OCI-LY7 (cell line): ENCODE data around the gene AUTS2. TPM values are rescaled to one million over a fixed set of nuclear protein-coding genes. Genes with fewer than 3 reads are reported as not detected.

Experiments used
- BruUV-seq: library from RNA; stranded (reverse); fragments of 400-500 nt; replicated peaks from 2 replicates; lab custom pipeline; 2021; lab: Mats Ljungman, UMichigan
- CTCF ChIA-PET: fragments of 300-600 bp; sonication (Branson Sonifier 250); formaldehyde crosslinking; loops from one replicate; lab custom pipeline; 2022; ENCODE audit warnings: antibody characterized with exemption; ENCODE audit not compliant: unreplicated experiment; lab: Charles Lee
- POLR2A ChIA-PET: fragments of 300-600 bp; sonication (Branson Sonifier 250); formaldehyde crosslinking; loops from one replicate; lab custom pipeline; 2022; ENCODE audit warnings: antibody characterized with exemption; lab: Charles Lee
- DNase-seq: peaks from one replicate; pipeline ENCODE4 v3.0.0-alpha.2; 2015; ENCODE audit warnings: low spot score
- H2AFZ ChIP-seq: fragments of 200-600 bp; sonication (generic), shearing (Covaris generic); 2 replicates; pipeline ENCODE4 v1.6.1; 2014; ENCODE audit warnings: mild to moderate bottlenecking, antibody characterized with exemption, low read length, moderate library complexity
- H3K27ac ChIP-seq: fragments of 200-600 bp; sonication (generic); 2 replicates; pipeline ENCODE4 v1.5.1; 2014; ENCODE audit warnings: mixed run types, low read depth, mild to moderate bottlenecking, moderate library complexity, low read length, inconsistent platforms; ENCODE audit not compliant: poor library complexity, severe bottlenecking
- H3K36me3 ChIP-seq: fragments of 200-600 bp; sonication (generic); 2 replicates; pipeline ENCODE4 v1.6.1; 2014; ENCODE audit warnings: mild to moderate bottlenecking, antibody characterized with exemption, low read length, moderate library complexity, mixed read lengths; ENCODE audit not compliant: insufficient read depth
- H3K4me1 ChIP-seq: fragments of 200-600 bp; sonication (generic); 2 replicates; pipeline ENCODE4 v1.5.1; 2014; ENCODE audit warnings: mild to moderate bottlenecking, low read length; ENCODE audit not compliant: insufficient read depth, poor library complexity, severe bottlenecking
- H3K4me2 ChIP-seq: fragments of 200-600 bp; sonication (generic); 2 replicates; pipeline ENCODE4 v1.6.1; 2014; ENCODE audit warnings: mild to moderate bottlenecking, low read length
- H3K4me3 ChIP-seq: fragments of 200-600 bp; sonication (generic); 2 replicates; pipeline ENCODE4 v1.5.1; 2014; ENCODE audit warnings: mild to moderate bottlenecking, low read depth, low read length; ENCODE audit not compliant: poor library complexity, severe bottlenecking
- H3K79me2 ChIP-seq: fragments of 200-600 bp; sonication (generic); 2 replicates; pipeline ENCODE4 v1.6.1; 2016; ENCODE audit warnings: low read depth, mild to moderate bottlenecking, low read length, moderate library complexity, mixed read lengths; ENCODE audit not compliant: insufficient read depth
- H3K9me2 ChIP-seq: fragments of 200-600 bp; sonication (generic); 2 replicates; pipeline ENCODE4 v1.6.1; 2016; ENCODE audit warnings: mild to moderate bottlenecking, low read length, mixed read lengths; ENCODE audit not compliant: insufficient read depth
- H3K9me3 ChIP-seq: fragments of 200-600 bp; sonication (generic); 2 replicates; pipeline ENCODE4 v1.6.1; 2014; ENCODE audit warnings: mild to moderate bottlenecking, mixed run types, low read length, mixed read lengths
- H4K20me1 ChIP-seq: fragments of 200-600 bp; sonication (generic); 2 replicates; pipeline ENCODE4 v1.6.1; 2014; ENCODE audit warnings: mild to moderate bottlenecking, antibody characterized with exemption, low read length, moderate library complexity, mixed read lengths; ENCODE audit not compliant: insufficient read depth
- EZH2phosphoT487 ChIP-seq: fragments of 200-600 bp; sonication (generic); IDR thresholded peaks from 2 replicates; pipeline ENCODE4 v1.6.1; 2018; ENCODE audit warnings: low read depth, borderline replicate concordance, mild to moderate bottlenecking, mixed run types, antibody characterized with exemption, low read length, moderate library complexity, mixed read lengths
- intact Hi-C: fragments of 100-400 bp; cut with micrococcal nuclease; formaldehyde crosslinking; loops from one replicate; pipeline ENCODE4 v1.10.0; 2022; ENCODE audit not compliant: unreplicated experiment
- total RNA-seq, 2 experiments: library from RNA; depleted of rRNA in 1 of 2; stranded (reverse); fragments of >200 nt in 1 of 2; shearing (Covaris generic) in 1 of 2; gene quantifications; 2 replicates each; pipeline ENCODE4 v1.2.3, GENCODE V29; 2014 to 2022
- TF ChIP-seq, protein P1 (sequence below): fragments of 200-600 bp; sonication (generic); conservative IDR thresholded peaks from 2 replicates; pipeline ENCODE4 v1.5.1; 2014; ENCODE audit warnings: mild to moderate bottlenecking, antibody characterized with exemption, low read length, moderate library complexity, mixed read lengths

The AUTS2 gene
- total RNA-seq, 2 experiments from 2014 or later: 37.9 to 78.5 TPM

- Histone ChIP-seq H3K36me3 (peaks cover 2% of the 10 kb centered on the region), H2AFZ (no peak overlapping the region), H3K79me2 (peaks cover 49% of the 10 kb centered on the region; the same call in 1 of the 2 replicates), H3K27ac (no peak overlapping the region), H3K4me2 (peak overlapping the region; percentile 46), H3K9me3 (peaks cover 4% of the 10 kb centered on the region; the same call in 1 of the 2 replicates), H3K9me2 (no peaks in the 10 kb centered on the region), H3K4me3 (no peak overlapping the region), H4K20me1 (no peaks in the 10 kb centered on the region), H3K4me1 (peaks cover 36% of the 10 kb centered on the region)
- intact Hi-C loops: no loop called here
- no TSS peak for BruUV-seq
- POLR2A ChIA-PET: interaction anchor here (0.9 to 2.1 kb wide), 5 partner anchors 9 to 40 kb away, joined by 3 to 7 read pairs (median 4); no protein-coding TSS in a partner anchor
- TF ChIP-seq, protein P1, sequence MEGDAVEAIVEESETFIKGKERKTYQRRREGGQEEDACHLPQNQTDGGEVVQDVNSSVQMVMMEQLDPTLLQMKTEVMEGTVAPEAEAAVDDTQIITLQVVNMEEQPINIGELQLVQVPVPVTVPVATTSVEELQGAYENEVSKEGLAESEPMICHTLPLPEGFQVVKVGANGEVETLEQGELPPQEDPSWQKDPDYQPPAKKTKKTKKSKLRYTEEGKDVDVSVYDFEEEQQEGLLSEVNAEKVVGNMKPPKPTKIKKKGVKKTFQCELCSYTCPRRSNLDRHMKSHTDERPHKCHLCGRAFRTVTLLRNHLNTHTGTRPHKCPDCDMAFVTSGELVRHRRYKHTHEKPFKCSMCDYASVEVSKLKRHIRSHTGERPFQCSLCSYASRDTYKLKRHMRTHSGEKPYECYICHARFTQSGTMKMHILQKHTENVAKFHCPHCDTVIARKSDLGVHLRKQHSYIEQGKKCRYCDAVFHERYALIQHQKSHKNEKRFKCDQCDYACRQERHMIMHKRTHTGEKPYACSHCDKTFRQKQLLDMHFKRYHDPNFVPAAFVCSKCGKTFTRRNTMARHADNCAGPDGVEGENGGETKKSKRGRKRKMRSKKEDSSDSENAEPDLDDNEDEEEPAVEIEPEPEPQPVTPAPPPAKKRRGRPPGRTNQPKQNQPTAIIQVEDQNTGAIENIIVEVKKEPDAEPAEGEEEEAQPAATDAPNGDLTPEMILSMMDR: no peak
- TF ChIP-seq EZH2phosphoT487: no peak
- CTCF ChIA-PET: no interaction called here
- no peak for DNase-seq
These were observed 182.1 kb downstream of the AUTS2 start for GRCh38 chr7:69780379-69780778.

DNA sequence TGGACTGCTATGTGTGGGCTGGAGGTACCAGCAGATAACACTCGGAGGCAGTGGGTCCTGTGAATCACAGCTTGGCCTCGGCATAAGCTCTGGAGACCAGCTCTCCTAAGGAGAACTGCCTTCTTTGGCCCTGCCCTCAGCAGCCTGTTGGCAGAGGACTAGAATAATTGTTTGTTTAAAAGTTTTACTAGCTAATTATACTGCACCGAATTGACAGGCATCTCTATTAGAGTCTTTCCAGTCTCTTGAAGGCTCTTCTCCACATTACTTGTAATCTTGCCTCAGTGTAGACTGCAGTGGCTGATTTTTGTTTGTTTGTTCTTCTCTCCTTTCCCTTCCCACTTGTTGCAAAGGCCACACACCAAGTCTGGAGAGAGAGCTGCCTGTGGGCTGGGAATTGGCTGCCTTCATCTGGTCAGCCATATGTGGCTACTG, 183.2 kb downstream of the AUTS2 start:
- no TSS peak for BruUV-seq
- intact Hi-C loops: no loop called here
- Histone ChIP-seq H3K9me3 (peaks cover 5% of the 10 kb centered on the region; the same call in 1 of the 2 replicates), H3K9me2 (no peaks in the 10 kb centered on the region), H2AFZ (no peak overlapping the region), H3K4me3 (no peak overlapping the region), H3K79me2 (peaks cover 52% of the 10 kb centered on the region; the same call in 1 of the 2 replicates), H3K36me3 (peaks cover 5% of the 10 kb centered on the region), H3K4me1 (peaks cover 36% of the 10 kb centered on the region), H3K27ac (no peak overlapping the region), H4K20me1 (no peaks in the 10 kb centered on the region), H3K4me2 (no peak overlapping the region)
- TF ChIP-seq, protein P1: no peak
- TF ChIP-seq EZH2phosphoT487: no peak
- no peak for DNase-seq
- POLR2A ChIA-PET: interaction anchor here (0.9 to 2.1 kb wide), 7 partner anchors 8 to 42 kb away, joined by 3 to 9 read pairs (median 4); no protein-coding TSS in a partner anchor
- CTCF ChIA-PET: no interaction called here
